K562 (cell line): Measurements from ENCODE around the gene ACAP3. TPM values are rescaled to one million over a fixed set of nuclear protein-coding genes. Genes with fewer than 3 reads are reported as not detected.
A peak's percentile ranks its signal among the peaks of the same experiment; 100 is the strongest.

ENCODE experiments used
- ATAC-seq: fragments of 200-7000 bp; cut with Tn5 transposase; 3 replicates; pipeline ENCODE4 v1.9.1; 2020; ENCODE audit warnings: moderate library complexity
- BruUV-seq: library from RNA; stranded (reverse); fragments of 400-500 nt; replicated peaks from 2 replicates; lab custom pipeline; 2021; lab: Mats Ljungman, UMichigan
- CTCF ChIA-PET: fragments of 300-600 bp; formaldehyde crosslinking; extraction: SDS; loops from one replicate; lab custom pipeline; 2021; ENCODE audit warnings: low intra/inter-chr PET ratio; lab: Yijun Ruan, JAX
- POLR2A ChIA-PET: fragments of 300-600, 350-650 bp; sonication (Branson Sonifier 250); formaldehyde crosslinking; extraction: SDS; loops from one replicate; lab custom pipeline; 2021; ENCODE audit warnings: antibody characterized with exemption, inconsistent platforms; lab: Yijun Ruan, JAX
- DNase-seq, 4 experiments: peaks; one replicate each; pipeline versions ENCODE4 v3.0.0 to v3.0.0-alpha.2; 2011 to 2018; ENCODE audit warnings: low spot score in 3 of 4, mixed read lengths in 3 of 4; ENCODE audit errors: extremely low read depth in 1 of 4
- FAIRE-seq: peaks from 2 replicates; lab custom pipeline; 2011; peaks lifted over from hg19 to GRCh38; lab: Jason Lieb, UNC
- H2AFZ ChIP-seq: 2 replicates; pipeline ENCODE4 v1.6.0; 2011; ENCODE audit warnings: low read depth, low read length, control low read depth, inconsistent platforms
- H3K27ac ChIP-seq: fragments of 200-600 bp; 3 replicates; pipeline ENCODE4 v1.8.0; 2011; ENCODE audit warnings: low read depth, mild to moderate bottlenecking, control low read depth, inconsistent platforms, low read length, moderate library complexity, mixed read lengths; ENCODE audit errors: extremely low read depth
- H3K27me3 ChIP-seq, 2 experiments: fragments of 300-600 bp in 1 of 2; 2 replicates in 1 of 2; 3 replicates in 1 of 2; pipeline versions ENCODE4 v1.6.0 to v1.8.0; 2011; ENCODE audit warnings: inconsistent platforms in 2 of 2, low read length in 2 of 2, mild to moderate bottlenecking in 1 of 2, mixed read lengths in 1 of 2, moderate library complexity in 1 of 2; ENCODE audit not compliant: control insufficient read depth in 2 of 2, insufficient read depth in 2 of 2
- H3K36me3 ChIP-seq: fragments of 300-600 bp; 3 replicates; pipeline ENCODE4 v1.8.0; 2011; ENCODE audit warnings: mild to moderate bottlenecking, low read length, inconsistent platforms; ENCODE audit not compliant: control insufficient read depth, insufficient read depth
- H3K4me1 ChIP-seq, 2 experiments: fragments of 200-600 bp in 1 of 2; replicated peaks in 1 of 2; 2 replicates in 1 of 2; 3 replicates in 1 of 2; pipeline versions ENCODE4 v1.5.1 to v1.8.0; 2011; ENCODE audit warnings: inconsistent platforms in 2 of 2, low read length in 2 of 2, mild to moderate bottlenecking in 1 of 2, mixed read lengths in 1 of 2, moderate library complexity in 1 of 2; ENCODE audit not compliant: control insufficient read depth in 2 of 2, insufficient read depth in 2 of 2
- H3K4me2 ChIP-seq: 2 replicates; pipeline ENCODE4 v1.6.1; 2011; ENCODE audit warnings: low read length, control low read depth, inconsistent platforms, mixed read lengths; ENCODE audit not compliant: insufficient read depth
- H3K4me3 ChIP-seq: fragments of 200-600 bp; sonication (generic), shearing (Covaris generic); 2 replicates; pipeline ENCODE4 v1.5.1; 2016; ENCODE audit warnings: control low read depth, inconsistent platforms
- H3K79me2 ChIP-seq: fragments of 200-600 bp; 3 replicates; pipeline ENCODE4 v1.8.0; 2011; ENCODE audit warnings: low read length, inconsistent platforms; ENCODE audit not compliant: control insufficient read depth, insufficient read depth
- H3K9ac ChIP-seq, 2 experiments: 2 replicates each; pipeline versions ENCODE4 v1.6.0 to v1.6.1; 2011; ENCODE audit warnings: low read depth in 2 of 2, low read length in 2 of 2, control low read depth in 1 of 2, inconsistent platforms in 1 of 2, mild to moderate bottlenecking in 1 of 2, mixed read lengths in 1 of 2; ENCODE audit not compliant: insufficient read depth in 1 of 2
- H3K9me1 ChIP-seq: one replicate; pipeline ENCODE4 v1.6.0; 2011; ENCODE audit warnings: inconsistent platforms, mild to moderate bottlenecking, low read length, moderate library complexity; ENCODE audit not compliant: control insufficient read depth, insufficient read depth
- H3K9me3 ChIP-seq: replicated peaks from 2 replicates; pipeline ENCODE4 v1.5.1; 2011; ENCODE audit warnings: low read depth, low read length, inconsistent platforms; ENCODE audit not compliant: control insufficient read depth, insufficient read depth
- H4K20me1 ChIP-seq: replicated peaks from 2 replicates; pipeline ENCODE4 v1.6.1; 2011; ENCODE audit warnings: low read length, inconsistent platforms, mixed read lengths; ENCODE audit not compliant: control insufficient read depth, insufficient read depth
- ELF4 ChIP-seq: fragments of 450-650 bp; formaldehyde crosslinking; IDR thresholded peaks from 2 replicates; pipeline ENCODE4 v1.4.0; 2022; ENCODE audit warnings: missing genetic modification characterization
- FIP1L1 ChIP-seq: fragments of 200-400 bp; formaldehyde crosslinking; IDR thresholded peaks from 2 replicates; pipeline ENCODE4 v1.6.1; 2018; ENCODE audit warnings: mild to moderate bottlenecking, low read depth, low read length; ENCODE audit not compliant: poor library complexity, severe bottlenecking
- POLR2G ChIP-seq: fragments of 200-400 bp; formaldehyde crosslinking; IDR thresholded peaks from 2 replicates; pipeline ENCODE4 v1.6.1; 2017; ENCODE audit warnings: low read depth, mild to moderate bottlenecking, antibody characterized with exemption, low read length, moderate library complexity
- WGBS: fragments of 100-300 bp; shearing (Covaris generic); methylation state at CpG from one replicate; pipeline ENCODE4 v1.1.6; 2016; ENCODE audit warnings: low coverage, mixed read lengths; ENCODE audit not compliant: insufficient coverage; ENCODE audit errors: missing lambda C conversion rate; 5-methylcytosine and 5-hydroxymethylcytosine counted together
- in situ Hi-C: fragments of 300-500 bp; cut with MboI; formaldehyde crosslinking; loops from 4 replicates; pipeline ENCODE4 v1.15.0; 2018; ENCODE audit warnings: inconsistent platforms, mixed read lengths
- intact Hi-C: fragments of 100-400 bp; cut with micrococcal nuclease; formaldehyde crosslinking; loops from 2 replicates; pipeline ENCODE4 v1.14.2; 2022
- polyA plus RNA-seq, 8 experiments: library from polyadenylated mRNA; depleted of rRNA in 4 of 8; stranded (reverse) in 5 of 8; unstranded in 3 of 8; fragments of >200 nt; fragmentation: Nextera tagmentation in 2 of 8; fragmentation: Illumina TruSeq in 1 of 8; extraction: Ambion mirVana in 2 of 8; extraction: Trizol in 1 of 8; gene quantifications; 2 replicates each; pipeline versions ENCODE4 v1.2.1 to v1.2.3, GENCODE V29; 2011 to 2014; ENCODE audit warnings: inconsistent platforms in 1 of 8, missing spikeins in 1 of 8
- total RNA-seq, 7 experiments: library from RNA; depleted of rRNA in 6 of 7; stranded (reverse); fragments of >200 nt in 6 of 7; fragmentation: Illumina TruSeq in 2 of 7; extraction: Trizol in 2 of 7; gene quantifications; 2 replicates each; pipeline versions ENCODE4 v1.2.1 to v1.2.3, GENCODE V29; 2011 to 2021; ENCODE audit warnings: low replicate concordance in 1 of 7

Gene ACAP3
- total and polyA plus RNA-seq, 9 of the 15 experiments (the other 6 are each of a cell fraction or from before 2014, with no cell fraction given), result 0.01 to 49.0 (median 12.0) TPM

GRCh38 chr1:1295154-1295923 lies 12.4 kb downstream of the ACAP3 start:
- no peak overlapping the region for H3K27ac ChIP-seq
- no peak for FAIRE-seq
- no peaks in the 10 kb centered on the region for H3K79me2 ChIP-seq
- peaks cover 21% of the 10 kb centered on the region for H3K9me1 ChIP-seq
- 93% methylated on average over 33 of the region's 35 CpGs for WGBS
- peaks cover 17% of the 10 kb centered on the region; the same call in 1 of the 3 replicates for H3K36me3 ChIP-seq
- DNase-seq, result no peak
- H4K20me1 ChIP-seq, result peaks cover 19% of the 10 kb centered on the region; the same call in 1 of the 2 replicates
- H3K9me3 ChIP-seq, result no peaks in the 10 kb centered on the region
- ATAC-seq, result no peak
- peak overlapping the region in 1 of 2 experiments; percentile 64; a peak in 2 of 4 replicates for H3K9ac ChIP-seq
- no peak overlapping the region for H3K4me2 ChIP-seq
- peaks cover 5 to 84% of the 10 kb centered on the region in 2 experiments; a peak in 3 of 5 replicates for H3K4me1 ChIP-seq
- peak; percentile 20 for TF ChIP-seq FIP1L1
- peak; percentile 65 for TF ChIP-seq POLR2G
- no peak for TF ChIP-seq ELF4 (CRISPR knock-in tag)
- no peaks in the 10 kb centered on the region for H3K27me3 ChIP-seq
- no peak overlapping the region for H3K4me3 ChIP-seq
- H2AFZ ChIP-seq, result no peak overlapping the region
- no TSS peak for BruUV-seq
- CTCF ChIA-PET, result no interaction called here
- POLR2A ChIA-PET, result interaction anchor here (0.8 to 1.2 kb wide), 2 partner anchors 10 to 76 kb away, joined by 3 read pairs; no protein-coding TSS in a partner anchor
- intact Hi-C loops, result loop anchor here (10.0 kb wide), 1 partner anchor 311 kb away; the partner anchor contains the start of gene PERM1
- in situ Hi-C loops, result no loop called here
